Fibroblast of peridontal ligament (primary cell): Measurements from ENCODE around the gene HDAC9.

ENCODE experiments used
- DNase-seq: peaks from one replicate; pipeline ENCODE4 v3.0.0-alpha.2; 2010; ENCODE audit errors: extremely low read depth

Gene HDAC9

DNA sequence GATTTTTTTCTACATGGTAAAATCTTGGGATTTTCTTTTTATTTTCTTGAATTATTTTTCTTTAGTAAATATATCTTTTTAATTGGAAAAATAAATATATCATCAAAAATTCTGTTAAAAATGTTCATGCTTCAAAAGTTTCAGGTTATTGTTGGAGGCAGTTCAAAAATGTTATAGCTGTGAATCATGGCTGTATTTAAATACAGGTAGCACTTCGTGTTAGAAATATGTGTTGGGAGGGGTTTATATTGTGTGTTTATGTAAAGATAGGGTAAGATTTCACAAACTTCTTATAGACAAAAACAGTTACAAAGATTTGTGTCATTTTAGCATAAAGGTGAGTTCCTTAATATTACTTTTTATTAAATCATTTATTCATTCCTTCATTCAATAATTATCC, 60.4 kb downstream of the HDAC9 start:
- no peak for DNase-seq

DNA sequence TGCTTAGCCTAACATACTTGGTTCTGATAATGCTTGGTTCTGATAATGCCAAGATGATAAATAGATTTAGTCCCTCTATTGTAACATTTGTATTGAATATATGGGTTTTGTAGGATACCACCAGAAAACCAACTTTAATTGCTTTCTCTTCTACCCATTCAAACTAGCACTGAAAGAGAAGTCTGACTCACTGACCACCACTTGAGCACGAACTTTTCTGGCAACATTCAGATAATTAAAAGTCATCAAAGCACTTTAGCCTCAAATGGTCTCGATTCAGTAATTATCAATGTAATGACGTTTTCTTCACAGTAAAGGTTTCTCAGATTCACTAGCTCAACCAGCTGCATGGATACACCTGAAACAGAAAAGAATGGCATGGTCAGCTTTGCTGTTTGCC, 63.0 kb downstream of the HDAC9 start:
- DNase-seq = no peak

DNA sequence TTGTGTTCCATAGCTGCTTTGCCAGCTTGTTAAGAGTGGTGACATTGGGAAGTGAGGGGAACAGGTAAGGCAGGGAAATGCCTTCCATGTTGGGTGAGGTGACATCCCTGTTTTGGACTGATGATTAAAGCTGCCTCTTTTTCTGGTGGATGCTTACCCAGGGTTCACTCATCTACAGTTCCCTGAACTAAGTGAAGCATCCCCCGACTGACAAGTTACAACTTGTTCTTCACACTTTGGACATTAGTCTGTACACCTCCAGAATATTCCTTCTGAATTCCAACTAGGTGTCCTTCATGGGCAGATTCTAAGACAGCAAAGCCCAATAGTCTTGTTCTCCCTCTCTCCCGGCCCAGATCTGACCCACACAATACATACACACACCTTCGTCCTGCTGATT, 63.4 kb downstream of the HDAC9 start:
- DNase-seq = no peak

DNA sequence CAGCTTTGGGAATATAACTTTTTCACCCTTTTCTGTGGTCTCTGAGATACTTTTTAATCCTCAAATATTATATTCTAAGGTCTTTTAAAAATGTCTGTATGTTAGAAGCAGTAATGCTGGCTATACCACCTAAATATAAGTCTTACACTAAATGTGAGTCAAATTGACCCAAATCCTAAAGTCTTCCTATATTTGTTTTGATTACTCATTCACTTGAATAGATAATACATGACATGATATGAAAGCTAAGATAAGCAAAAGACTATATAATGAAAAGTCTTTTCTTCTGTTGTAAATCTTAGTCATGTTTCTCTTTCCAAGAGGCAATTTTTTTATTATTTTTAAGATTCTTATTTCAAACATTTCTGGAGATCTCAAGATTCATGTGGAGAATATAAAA, 64.2 kb downstream of the HDAC9 start:
- no peak for DNase-seq

DNA sequence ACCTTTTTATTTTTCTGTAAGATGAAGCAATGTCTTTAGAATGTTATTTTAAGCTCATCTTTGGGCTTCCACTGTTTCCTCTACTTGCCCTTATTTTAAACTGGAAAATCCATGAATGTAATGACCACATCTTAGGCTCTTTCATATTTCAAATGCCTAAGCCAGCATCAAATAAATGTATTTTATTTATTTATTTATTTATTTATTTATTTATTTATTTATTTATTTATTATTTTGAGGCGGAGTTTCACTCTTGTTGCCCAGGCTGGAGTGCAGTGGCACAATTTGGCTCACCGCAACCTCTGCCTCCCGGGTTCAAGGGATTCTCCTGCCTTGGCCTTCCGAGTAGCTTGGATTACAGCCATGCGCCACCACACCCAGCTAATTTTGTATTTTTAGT, 69.2 kb downstream of the HDAC9 start:
- no peak for DNase-seq

DNA sequence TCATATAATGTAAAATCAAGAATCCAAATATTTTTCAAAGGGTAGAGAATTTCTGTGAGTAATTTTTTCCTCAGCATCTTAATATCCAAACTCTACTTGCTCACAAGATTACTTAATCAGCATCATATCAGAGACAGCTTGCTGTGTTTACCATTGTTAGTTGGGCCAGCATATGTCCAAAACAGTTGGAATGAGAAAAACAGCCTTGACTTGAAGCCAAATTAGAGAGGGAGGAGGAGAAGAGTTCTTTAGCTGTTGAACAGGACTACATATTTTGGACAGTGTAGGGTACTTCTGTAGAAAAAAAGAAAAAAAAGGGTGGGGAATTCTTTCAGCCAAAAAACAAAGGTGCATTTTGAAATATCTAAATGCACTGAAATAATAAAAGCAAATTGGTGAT, 69.8 kb downstream of the HDAC9 start:
- DNase-seq = no peak

DNA sequence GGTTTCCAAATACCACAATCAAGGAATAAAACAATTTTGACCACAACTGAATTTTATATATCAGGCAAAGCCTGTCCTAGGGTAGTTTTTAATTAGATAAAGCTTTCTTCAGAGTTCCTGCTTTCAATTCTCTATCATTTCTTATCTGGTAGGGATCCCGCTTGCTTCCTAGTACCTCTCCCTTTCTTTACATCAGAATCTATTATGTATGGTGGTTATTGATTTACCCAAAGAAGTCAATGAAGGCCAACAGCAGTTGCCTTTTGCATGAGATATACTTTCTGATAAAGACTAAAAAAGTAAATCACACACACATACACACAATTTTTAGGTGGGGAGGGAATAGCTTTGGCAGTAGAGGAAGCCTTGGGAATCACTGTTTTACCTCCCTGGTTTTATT, 70.7 kb downstream of the HDAC9 start:
- no peak for DNase-seq

DNA sequence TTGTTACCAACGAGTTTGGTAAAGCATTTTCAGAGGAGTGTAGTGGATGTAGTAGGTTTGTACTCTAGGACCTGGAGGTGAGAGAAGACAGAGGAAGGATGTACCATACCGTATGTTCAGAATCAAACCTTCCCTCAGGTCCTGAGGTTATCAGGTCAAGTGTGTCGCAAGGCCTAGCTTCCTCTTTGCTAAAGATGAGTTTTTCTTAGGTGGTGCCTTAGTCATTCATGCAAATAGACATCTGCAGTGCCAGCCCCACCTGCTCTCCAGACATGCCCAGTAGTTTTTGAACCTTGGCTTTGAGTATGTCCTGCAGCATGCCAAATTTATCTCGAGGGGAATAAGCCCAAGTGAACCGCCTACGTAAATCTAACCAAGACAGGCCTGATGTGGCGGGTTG, 71.3 kb downstream of the HDAC9 start:
- DNase-seq = no peak

DNA sequence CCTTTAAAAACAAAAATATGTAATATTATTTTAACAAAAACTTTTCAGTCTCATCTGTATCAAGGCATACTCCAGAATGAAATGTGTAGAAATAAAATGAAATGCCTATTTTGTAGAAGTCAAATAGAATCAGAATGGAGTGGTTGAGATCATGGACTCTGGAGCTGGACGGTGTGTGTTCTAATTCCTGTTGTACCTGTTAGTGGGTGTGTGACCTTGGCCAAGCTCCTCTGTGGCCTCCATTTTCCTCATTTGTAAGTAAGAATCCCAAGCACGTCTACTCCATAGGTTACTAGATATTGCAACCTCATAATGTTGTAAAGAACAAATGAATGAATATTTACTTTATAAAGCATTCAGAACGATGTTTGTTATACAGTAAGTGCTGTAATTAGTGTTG, 74.9 kb downstream of the HDAC9 start:
- no peak for DNase-seq

DNA sequence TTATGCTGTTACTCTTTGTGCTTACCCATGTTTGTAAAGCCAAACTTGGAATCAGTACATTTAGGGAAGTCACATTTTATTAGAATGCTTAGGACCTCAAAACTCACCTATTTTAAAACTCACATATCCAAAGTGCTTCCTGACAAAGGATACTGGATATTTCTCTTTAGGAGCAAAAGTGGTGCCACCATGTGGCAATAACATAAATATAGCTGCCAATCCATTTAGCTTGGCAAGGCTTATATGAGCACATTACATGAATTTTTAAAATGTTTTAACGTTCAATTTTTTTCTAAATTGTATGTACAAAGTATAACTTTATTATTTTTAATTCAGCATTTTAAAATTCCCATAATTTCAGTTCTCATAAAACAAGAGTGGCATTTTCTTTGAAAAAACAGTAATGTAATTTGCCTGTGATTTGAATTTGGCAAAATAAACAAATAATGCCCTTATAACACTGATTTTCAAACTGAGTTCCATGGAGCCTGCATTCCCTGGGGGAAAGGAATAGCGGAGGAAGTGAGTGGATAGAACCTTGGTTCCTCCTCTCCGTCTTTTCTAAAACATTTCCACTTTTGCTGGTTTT, 75.4 kb downstream of the HDAC9 start:
- peak; percentile 78 for DNase-seq

DNA sequence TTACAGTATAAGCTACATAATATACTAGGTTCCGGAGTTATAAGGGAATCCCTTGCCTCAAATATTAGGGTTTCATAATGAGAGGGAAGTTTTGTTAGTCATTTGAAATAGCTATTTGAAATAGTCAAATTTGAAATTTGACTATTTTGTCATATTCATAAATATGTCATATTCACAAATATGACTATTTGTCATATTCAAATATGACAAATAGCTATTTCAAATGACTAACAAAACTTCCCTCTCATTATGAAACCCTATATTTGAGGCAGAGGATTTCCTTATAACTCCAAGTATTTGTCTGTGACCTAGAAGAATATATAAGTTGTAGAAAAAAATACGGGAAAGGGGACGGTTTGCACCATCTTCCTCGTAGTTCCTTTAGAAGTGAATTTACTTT, 76.6 kb downstream of the HDAC9 start:
- no peak for DNase-seq

DNA sequence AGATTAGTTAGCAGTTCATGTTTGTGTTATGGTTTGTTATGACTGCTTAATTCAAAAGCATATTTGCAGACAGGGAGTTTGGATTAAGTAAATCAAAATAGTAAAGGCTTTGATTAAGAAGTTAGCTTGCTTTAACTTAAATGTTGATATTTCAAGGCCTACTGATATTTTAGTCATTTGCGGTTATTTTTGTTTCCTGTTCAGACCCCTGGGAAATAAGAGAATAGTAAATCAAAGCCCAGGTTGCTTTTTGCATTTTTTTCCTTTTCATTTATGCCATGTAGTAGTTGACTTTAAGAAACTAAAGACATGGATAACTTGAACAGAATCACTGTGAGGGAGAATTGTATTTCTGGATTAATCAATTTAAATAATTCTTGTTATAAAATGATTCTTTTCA, 77.3 kb downstream of the HDAC9 start:
- DNase-seq = no peak

DNA sequence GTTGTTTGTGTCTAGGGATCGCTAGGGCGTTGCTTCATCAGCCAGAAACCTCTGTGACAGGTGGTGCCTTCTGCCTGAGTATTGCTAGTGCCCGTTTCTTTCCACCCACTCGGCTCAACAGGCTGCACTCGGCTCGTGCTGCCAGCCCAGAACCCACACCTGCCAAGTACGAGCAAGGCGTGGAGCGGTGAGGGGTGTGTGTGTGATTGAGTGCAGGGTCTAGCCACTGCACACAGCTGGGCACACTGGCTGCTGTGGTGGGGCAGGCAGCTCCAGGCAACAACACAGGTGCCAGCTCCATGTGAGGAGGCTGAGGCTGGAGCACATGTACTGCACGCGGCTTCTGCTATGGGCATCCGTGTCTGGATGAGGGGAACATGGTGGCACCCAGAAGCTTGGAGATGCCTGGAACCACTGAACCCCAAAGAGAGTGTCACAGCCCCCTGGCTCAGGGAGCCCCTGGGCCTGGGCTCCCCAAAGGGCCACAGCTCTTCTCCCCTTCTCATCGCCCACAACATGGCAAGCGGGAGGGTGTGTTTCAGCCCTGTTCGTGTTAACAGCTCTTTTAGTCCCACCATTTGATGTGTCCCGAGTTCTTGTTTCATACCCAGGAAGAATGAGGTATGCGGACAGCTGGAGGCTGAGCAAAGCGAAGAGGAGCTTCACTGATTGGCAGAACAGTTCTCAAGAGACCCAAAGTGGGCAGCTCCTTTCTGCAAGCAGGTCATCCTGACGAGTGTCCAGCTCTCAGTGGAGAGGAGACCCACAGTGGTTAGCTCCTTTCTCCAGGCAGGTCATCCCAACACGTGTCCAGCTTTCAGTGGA, 78.1 kb downstream of the HDAC9 start:
- no peak for DNase-seq

DNA sequence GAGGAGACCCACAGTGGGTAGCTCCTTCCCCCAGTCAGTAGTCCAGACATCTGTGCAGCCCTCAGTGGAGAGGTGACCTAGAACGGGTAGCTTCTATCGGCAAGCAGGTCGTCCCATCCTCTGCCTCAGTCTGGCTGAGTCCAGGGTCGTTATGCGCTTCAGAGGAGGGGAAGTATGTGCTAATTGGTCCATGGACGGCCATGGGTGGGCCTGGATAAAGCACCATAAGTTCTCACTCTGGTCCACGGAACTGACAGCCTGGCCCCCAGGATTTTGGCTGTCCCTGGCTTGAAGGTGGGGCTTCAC, 78.6 kb downstream of the HDAC9 start:
- no peak for DNase-seq

DNA sequence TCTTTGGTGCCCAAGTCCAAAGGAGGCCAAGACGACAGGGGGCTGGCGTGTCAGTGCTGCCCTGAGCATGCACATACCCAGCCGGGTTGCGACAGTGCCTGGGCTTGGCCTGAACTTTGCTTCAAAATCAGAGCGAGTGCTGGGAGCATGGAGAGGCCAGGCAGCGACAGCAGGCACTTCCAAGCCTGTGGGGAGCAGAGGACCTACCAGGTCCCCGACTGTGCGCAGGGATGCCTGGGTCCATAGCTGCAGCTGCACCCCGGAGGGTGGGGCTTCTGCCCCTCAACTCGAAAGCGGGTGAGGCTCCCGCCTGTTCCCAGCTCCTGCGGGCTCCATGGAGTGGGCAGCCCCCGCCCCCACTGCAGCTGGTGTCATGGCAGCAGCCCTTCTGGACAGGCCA, 79.1 kb downstream of the HDAC9 start:
- no peak for DNase-seq

DNA sequence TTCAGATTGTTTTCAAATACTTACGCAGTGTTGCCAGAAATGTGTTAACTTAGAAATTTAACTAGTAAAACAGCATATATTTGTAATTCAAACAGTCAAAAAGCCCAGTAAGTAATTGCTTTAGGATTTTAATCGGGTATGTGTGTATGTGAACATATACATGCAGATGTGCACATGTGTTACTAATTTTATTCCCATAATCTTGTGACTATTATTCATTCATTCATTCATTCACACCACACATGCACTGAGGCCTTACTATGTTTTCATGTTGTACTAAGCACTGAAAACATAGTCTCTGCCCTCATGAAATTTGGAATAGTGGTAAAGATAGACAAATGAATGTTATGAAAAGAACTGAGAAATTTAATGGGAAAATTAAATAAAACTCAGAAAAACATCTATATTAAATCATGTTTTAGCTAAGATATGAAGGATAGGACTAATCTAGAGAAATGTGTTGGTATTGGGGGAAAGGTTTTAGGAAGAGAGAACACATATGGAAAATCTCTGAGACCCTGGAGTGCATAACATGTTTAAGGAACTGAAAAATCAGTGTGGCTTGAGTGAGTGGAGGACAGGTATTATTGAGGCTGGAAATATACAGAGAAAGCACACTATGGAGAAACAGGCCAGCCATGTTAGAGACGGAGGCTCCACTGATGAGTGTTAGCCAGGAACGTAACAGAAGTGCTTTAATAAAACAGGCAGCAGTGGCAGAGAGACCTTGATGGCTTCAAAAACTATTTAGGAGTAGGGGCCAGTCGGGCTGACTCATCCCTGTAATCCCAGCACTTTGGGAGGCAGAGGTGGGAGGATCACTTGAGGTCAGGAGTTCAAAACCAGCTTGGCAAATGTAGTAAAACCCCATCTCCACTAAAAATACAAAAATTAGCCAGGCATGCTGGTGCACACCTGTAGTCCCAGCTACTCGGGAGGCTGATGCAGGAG, 80.3 kb downstream of the HDAC9 start:
- no peak for DNase-seq

DNA sequence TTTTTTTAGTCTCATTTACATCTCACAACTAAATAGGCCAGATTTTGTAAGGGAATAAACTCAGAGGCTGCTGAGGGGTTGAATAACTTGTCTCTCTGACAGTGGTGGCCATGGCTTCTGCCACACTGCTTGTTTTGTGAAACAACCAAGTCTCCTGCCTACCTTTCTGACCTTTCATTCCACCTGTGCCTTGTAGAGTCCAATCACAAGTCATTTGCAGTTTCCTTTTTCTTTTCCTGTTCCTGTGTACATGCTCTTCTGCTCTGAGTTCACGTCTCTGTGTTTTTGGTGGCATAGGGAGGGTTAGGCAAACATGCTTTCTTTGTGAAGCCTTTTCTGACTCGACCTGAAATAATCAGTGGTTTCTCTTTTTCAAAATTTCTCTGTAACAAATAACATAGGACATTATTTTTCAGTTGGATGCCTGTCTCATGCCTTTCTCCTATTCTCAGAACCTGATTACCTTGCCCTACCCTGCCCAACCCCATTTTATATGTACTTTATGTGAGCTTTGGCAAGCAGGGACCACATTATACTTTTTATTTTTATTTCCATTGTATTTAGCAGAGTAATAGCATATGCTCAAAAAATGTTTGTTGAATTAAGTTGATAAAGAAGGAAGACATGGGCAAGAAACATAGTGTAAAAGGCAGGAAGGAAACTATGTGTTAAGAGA, 81.7 kb downstream of the HDAC9 start:
- DNase-seq = no peak

DNA sequence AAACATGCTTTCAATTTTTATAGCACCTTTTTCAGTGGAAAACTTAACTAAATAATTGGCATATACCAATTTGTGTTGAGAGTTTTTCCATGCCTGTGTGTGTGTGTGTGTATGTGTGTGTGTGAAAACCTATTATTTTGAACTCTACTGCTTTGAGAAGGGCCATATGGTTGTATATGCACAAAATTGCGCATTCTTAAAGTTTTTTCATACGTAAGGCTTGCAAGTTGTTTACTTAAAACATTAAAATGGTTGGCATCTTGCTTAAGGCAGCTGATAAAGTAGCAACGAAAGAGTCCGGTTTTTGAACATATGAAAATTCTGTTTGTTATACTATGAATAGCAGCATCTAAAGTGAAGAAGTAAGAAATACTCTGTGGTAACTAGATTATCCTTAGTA, 84.1 kb downstream of the HDAC9 start:
- no peak for DNase-seq

DNA sequence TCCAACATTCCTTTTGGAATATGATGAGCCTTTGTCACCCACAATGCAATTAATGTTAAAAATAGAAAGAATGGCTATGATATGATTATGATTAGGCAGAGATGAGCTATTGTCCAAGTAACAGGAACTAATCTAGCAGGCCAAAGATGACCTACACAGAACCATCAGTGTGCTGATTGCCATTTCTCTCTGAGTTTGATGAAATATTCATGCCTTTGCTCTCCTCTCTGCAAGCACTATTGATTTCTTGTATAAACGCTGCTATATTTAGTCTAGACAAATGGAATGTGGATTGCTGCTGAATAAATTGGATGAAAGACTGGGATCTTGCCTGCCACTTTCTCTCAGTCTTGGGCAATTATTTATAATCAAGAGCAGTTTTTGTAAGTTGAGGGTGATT, 85.4 kb downstream of the HDAC9 start:
- DNase-seq = peak; percentile 67

DNA sequence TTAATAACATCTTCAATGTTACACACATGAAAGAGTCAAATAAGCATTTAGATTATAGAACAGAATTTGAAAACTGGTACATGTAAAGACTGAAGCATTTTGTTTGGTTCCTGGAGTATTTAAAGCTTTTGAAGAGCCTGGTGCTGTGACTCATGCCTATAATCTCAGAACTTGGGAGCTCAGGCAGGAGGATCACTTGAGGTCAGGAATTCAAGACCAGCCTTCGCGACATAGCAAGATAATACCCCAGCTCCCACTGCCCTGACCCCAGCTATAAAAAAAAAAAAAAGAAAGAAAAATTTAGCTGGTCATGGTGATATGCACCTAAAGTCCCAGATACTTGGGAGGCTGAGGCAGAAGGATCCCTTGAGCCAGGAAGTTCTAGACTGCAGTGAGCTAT, 87.8 kb downstream of the HDAC9 start:
- peak; percentile 48 for DNase-seq

DNA sequence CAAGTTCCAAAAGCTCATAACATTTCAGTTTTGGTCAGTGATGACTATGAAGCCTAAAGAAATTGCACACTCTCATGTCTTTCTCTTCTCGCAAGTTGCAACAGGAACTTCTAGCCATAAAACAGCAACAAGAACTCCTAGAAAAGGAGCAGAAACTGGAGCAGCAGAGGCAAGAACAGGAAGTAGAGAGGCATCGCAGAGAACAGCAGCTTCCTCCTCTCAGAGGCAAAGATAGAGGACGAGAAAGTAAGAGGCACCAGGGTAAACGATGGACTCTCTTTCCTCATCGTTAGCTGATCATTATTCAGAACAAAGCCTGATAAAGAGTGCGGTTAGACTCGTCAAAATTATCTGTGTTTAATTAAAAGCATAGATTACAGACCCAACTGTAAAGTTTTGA, 94.7 kb downstream of the HDAC9 start:
- DNase-seq = no peak

DNA sequence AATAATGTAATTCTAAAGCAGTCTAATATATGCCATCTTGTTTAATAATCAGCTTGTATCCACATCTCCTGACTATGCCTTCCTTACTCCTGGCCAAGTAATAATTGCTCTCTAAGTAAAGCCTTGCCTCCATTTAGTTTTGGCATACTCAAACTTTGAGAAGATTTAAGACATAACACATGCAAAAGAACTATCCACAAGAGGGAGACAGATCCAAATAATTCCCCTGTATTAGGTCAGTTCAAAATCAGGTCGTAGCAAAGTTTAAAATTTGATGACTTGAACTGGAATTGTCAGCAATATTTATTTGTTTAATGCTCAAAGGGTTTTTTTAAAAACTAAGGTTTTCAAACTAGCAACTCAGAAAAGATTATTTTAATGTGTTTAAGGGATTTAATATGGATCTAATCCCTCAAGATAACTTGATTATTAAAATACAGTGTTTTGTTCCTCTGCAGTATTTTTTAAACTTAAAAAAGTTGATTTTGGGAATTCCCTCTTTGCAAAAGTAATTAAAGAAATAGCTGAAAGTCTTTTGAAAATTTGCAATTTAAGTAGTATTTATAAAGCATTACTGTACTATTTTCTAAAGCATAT, 95.3 kb downstream of the HDAC9 start:
- peak; percentile 87 for DNase-seq
